A172 (cell line): ENCODE results near the gene RNF212. TPM values are rescaled to one million over a fixed set of nuclear protein-coding genes. Genes with fewer than 3 reads are reported as not detected.

Source experiments
- DNase-seq: peaks from one replicate; pipeline ENCODE4 v3.0.0-alpha.2; 2015; ENCODE audit warnings: low spot score
- total RNA-seq: library from RNA; depleted of rRNA; stranded (reverse); fragments of >200 nt; shearing (Covaris generic); gene quantifications from 2 replicates; pipeline ENCODE4 v1.2.3, GENCODE V29; 2014

RNF212 gene
- total RNA-seq, 1 experiment from 2014 or later, result not detected

GRCh38 chr4:1048773-1049590 lies 64.4 kb downstream of the RNF212 start:
- DNase-seq, result no peak

DNA sequence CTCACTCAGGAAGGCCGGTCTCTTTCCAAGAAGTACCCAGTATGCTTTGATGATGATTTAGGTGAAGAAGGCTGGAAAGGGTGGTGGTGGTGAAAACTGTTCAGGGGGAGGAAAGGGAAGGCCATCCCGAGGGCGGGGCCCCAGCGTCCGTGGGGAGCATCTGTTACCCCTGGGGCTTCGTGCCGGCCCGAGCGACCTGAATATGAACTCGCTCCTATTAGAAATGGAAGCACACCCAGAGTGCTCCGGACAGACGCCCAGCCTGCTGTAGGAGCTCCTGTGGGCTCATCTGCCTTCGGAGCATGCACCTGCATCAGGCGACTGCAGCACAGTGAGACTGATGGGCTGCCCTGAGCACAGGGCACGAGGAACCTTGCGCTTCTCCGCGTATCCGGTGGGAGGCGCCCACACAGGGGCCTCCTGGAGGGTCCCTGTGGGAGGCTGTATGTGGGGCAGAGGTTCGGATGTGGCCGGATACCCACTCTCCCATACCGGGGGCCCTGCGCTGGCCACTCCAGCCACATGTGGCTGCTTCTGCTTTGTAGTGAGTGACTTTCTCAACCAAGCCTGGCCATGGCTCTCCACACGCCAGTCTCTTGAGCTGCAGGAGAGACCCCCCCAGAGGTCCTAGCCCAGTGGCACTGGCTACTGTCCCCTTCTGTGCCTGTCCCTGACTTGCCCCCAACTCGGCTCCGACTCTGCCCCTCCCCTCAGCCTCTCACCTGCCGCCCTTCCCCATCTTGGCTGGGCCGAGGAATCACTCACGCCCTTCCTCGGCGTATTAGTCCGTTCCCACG lies 65.2 kb downstream of the RNF212 start:
- DNase-seq, result no peak

GRCh38 chr4:1047106-1047975 lies 66.0 kb downstream of the RNF212 start:
- DNase-seq, result no peak

DNA sequence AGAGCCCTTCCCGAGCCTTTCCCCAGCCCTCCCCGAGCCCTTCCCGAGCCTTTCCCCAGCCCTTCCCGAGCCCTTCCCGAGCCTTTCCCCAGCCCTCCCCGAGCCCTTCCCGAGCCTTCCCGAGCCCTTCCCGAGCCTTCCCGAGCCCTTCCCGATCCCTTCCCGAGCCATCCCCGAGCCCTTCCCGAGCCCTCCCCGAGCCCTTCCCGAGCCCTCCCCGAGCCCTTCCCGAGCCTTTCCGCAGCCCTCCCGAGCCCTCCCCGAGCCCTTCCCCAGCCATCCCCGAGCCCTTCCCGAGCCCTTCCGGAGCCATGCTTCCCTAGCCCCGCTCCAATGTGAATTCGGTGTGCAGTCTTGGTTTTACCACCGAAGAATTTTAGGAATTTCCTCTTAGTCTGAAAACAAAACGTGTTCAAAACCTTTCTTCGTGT lies 66.8 kb downstream of the RNF212 start:
- peak; percentile 52 for DNase-seq

- DNase-seq, result no peak
These were observed 67.7 kb downstream of the RNF212 start for GRCh38 chr4:1045595-1046201.

GRCh38 chr4:1045193-1045594 lies 68.2 kb downstream of the RNF212 start:
- no peak for DNase-seq

DNA sequence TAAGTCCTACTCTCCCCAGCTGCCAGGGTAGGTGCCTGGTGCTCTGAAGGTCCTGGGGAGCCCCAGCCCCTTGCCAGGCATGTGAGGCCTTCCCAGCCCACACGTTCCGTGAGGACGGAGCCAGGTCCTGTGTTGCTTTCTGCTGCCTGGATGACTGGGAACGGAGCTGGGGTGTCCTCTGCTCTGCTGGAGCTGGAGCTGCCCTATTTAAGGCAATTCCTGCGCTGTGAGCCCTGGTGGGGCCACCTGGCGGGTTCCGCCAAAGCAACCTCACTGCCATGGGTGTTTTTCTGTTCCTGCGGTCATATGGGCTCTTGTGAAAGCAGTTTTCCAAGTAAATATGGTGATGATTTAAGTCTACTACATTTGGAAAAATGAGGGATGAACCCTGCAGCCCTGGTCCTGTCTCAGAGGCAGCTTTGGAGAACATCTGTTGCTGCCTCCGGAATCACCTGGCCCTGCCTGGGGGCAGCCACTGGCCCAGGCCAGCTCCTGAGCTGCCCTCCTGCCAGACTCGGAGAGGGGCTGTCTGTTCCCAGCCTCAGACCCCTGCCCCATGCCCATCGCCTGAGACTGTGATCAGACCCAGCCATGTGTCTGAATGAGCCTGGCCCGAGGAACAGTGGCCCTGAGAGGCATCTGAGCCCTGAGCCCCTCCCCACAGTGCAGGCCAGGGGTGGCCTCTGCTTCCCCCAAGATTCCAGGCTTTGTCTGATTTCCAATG lies 68.7 kb downstream of the RNF212 start:
- DNase-seq, result no peak

DNA sequence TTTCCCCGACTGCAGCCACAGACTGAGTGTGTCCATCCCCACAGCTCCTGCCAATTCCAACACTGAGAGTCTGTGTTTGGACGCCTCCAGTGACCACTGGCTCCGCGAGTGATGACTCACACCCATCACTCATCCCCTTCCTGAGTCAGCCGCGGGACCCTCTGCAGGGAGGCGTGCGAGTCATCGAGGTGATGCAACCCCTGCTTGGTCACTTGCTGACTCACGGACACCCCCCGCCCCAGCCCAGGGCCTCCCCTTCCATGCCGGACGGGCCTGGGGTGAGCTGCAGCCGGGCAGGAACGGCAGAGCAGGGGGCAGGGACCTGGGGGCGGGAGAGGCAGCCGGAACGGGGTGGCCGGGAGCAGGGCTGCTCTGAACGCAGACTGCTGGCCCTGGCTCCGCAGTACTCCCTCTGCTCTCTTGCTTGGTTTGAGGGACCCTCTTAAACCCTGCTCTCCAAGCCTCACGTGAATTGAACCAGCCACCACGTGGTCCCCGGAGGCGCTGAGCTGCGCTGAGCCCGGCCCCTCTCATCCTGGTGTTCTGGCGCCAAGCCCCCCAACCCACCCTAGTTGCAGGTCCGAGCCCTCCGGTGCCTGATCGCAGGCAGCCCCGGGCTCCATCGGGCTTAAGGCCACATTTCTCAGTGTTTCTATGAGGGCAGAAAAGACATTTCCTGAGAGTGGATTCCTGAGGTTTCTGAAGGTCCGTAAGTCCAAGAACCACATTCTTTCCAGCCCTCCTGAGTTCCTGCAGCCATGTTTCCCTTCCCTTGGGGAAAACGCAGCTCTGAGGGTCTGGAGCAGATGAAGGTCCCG lies 69.5 kb downstream of the RNF212 start:
- DNase-seq, result peak; percentile 99

DNA sequence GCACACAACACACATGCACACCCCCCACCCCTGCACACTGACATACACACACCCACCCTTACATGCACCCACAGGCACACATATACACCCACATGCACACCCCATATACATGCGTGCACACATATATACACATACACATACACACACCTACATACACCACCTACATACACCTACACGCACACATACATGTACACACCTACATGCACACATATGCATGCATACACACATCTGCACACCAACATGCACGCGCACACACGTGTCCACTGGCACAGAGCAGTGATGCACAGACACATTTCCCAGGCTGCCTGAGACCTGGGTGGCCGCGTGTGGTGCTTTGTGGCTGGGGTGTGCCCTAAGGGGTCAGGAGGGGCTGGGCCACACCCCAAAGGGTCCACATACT lies 70.2 kb downstream of the RNF212 start:
- DNase-seq, result no peak

DNA sequence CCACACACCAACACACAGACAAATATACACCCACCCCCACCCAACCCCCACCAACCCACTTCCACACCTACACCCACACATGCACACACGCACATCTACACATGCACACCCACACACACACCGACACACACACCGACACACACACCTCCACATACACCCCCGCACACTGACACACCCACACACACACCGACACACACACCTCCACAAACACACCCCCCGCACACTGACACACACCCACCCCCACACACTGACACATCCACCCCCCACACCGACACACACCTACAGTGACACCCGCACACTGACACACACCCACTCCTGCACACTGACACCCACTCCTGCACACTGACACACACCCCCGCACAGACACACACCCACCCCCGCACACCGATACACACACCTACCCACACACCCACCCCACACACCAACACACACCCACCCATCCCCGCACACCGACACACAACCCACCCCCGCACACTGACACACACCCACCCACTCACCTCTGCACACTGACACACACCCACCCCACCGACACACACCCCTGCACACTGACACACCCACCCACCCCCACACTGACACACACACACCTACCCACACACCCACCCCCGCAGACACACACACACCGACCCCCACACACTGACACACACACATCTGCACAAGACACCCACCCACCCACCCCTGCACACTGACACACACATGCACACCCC lies 70.9 kb downstream of the RNF212 start:
- DNase-seq, result no peak

GRCh38 chr4:1041936-1042330 lies 71.4 kb downstream of the RNF212 start:
- no peak for DNase-seq

- DNase-seq, result peak; percentile 59
These were observed 72.0 kb downstream of the RNF212 start for GRCh38 chr4:1041147-1041935.

GRCh38 chr4:1040344-1041146 lies 72.8 kb downstream of the RNF212 start:
- DNase-seq, result no peak

DNA sequence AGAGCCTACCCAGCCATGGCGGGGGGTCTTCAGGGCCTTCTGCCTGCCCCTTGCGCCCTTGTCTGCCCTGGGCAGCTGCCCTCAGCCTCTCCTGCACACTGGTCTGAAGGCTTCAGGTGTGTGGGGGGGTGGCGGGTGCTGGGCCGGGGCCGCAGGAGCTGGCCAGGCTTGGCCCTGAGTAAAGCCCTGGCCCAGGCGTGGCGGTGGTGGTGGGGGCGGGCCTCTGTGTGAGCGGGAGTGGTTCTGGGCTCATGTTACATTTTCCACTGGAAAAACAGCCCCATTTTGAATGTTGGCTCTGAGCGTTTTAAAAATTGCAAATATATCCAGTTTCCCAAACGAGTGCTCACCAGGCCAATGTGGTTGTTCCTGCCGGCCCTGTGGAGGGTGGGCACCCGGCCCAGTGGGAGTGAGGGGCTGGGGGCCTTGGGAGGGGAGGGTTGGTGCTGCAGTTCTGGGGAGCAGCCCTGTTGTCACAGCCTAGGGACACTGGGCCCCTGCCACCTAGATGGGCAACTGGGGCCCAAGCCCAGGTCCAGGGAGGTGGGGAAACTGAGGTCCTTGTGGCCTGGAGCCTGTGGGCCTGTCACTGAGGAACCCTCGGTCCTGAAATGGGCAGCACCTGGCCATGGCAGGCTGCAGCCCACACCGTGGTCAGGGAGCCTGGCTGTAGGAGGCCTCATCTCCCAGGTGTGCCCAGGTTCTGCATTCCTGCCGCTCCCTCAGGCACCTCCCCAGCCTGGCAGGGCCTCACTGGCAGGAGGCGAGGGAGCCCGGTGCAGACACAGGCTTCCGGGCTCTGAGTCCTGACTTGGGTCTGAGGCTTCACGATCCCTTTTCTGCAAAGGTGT lies 73.6 kb downstream of the RNF212 start:
- DNase-seq, result peak; percentile 43

- DNase-seq, result no peak
These were observed 74.3 kb downstream of the RNF212 start for GRCh38 chr4:1038948-1039492.
